GM21515 (cell line): Measurements from ENCODE around the gene PGM5.
"Not testable (repeated sequence)": the region's sequence is repeated elsewhere in the genome, so short reads cannot be mapped to it uniquely, and the experiment has no call there.

Experiments
- ATAC-seq: cut with Tn5 transposase; IDR thresholded peaks from one replicate; pipeline ENCODE4 v1.9.1; 2021; ENCODE audit not compliant: unreplicated experiment

PGM5 gene

DNA sequence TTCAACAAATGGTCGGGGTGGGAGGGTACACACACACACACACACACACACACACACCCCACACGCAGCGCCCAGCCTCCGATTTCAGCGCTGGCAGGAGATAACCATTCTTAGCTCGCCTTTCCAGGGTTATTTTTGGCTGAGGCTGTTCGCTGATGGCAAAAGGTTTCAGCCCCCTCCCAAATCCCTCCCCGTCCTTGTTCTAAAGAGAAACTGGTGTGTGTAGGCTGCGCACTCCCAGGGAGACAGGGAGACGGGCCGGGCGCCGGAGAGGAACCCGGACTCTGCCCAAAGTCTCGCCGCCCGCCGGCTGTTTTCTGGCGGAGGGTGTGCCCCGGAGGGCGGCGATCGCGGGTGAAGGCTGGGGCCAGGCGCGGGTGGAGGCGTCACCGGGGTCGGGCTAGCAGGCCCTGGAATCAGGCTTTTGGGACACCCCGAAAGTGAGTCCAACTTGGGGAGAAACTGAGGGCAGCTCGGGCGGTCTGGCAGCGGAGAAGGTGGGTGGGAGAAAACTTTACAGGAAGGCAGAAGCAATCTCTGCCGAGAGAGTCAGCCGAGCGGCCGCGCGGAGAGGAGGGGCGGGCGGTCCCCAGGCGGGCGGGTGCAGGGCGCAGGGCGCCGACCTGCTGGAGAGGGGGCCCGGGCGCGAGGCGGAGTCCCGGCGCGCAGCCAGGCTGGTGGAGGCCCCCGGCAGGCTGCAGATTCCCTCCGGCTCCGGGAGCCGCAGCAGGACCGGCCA, at the start of gene PGM5:
TSS of gene PGM5 (plus strand) at position 232 of the 739 bp plus-strand sequence. CDS start 517 bp downstream, outside the sequence.
- not testable (repeated sequence) for ATAC-seq

DNA sequence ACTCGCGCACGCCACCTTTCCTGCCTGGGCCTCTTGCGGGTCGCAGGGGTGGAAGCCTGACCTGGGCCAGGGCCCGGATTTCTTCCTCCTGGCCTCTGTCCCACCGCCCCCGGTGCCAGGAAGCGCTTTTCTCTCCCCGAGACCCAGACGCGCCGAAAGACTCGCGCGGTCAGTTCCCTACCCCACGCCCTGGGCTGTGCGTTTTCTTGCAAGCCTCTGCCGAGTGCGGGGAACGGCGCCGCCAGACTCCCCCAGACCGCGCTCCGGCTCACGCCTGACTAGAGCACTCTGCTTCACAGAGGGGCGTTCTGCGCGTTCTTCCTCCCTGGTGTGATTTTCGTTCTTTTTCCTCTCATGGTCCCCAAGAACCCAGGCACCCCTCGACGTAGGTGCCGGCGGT, 49.3 kb upstream of the PGM5 start:
- not testable (repeated sequence) for ATAC-seq

DNA sequence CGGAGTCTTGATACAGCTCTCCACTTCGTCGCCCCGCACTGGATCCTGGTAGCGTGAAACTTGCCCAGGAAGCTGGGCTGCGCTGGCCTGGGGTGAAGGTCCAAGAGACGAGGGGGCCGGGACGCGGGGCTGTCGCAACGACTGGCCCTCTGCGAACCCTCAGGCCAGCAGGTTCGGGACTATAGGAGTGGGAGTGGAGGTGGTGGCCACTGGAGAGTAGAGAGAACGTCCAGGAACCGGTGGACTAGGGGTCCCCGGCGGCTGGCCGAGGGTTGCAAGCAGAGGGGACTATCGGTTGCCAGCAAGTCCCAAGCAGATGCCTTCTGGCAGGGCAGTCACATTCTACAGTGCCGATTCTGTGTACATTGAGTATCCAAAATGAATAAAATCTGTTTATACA, 48.8 kb upstream of the PGM5 start:
- not testable (repeated sequence) for ATAC-seq

- ATAC-seq, result not testable (repeated sequence)
Observed at GRCh38 chr9:68311208-68311607, 45.2 kb upstream of the PGM5 start.

DNA sequence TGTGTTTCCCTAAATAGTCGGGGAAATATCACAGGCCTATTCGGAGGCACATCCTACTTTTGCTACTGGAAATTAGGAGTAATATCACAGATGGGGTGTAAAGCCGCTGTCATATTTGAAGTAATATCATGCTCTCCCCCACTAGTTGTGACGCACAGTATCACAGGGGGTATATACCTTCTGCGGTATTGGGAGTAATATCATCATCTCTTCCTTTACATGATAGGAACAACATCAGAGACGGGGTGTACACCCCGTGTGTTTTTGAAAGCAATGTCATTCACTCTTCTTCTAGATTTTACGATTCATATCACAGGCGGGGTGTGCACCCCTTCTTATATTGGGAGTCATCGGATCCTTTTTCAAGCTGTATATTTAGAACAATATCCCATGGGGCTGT, 38.2 kb upstream of the PGM5 start:
- not testable (repeated sequence) for ATAC-seq

GRCh38 chr9:68323749-68324148, 32.7 kb upstream of the PGM5 start:
- not testable (repeated sequence) for ATAC-seq

GRCh38 chr9:68324518-68324917, 31.9 kb upstream of the PGM5 start:
- not testable (repeated sequence) for ATAC-seq

- not testable (repeated sequence) for ATAC-seq
Observed at GRCh38 chr9:68329106-68329505, 27.3 kb upstream of the PGM5 start.

DNA sequence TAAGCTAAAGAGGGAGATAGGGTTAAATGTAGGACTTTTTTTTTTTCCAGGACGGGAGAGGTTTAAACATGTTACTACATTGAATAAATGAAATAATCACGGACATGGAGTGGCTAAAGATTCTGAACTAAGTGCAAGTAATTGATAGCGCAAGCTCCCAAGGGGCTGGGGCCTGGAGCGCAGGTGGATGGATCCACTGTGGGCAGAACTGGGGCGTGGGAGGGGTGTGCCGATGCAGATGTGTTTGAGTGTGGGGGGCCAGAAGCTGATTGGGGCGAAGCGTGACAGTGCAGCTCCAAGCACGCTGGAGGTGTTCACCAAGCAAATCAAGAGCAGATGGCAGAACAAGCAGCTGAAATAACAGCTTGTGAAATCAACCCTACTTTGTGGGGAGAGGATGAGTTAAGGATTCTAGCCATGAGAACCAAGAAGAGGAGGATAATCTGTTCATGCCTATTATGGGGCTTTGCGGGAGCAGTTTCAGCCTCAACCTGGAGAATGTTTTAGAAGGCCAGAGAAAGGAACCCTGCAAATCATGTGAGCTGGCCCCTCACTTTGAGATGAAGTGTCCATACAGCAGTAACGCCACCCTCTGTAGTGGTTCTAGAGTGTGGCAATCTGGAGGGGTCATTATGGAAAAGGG, 25.8 kb upstream of the PGM5 start:
- ATAC-seq, result not testable (repeated sequence)

DNA sequence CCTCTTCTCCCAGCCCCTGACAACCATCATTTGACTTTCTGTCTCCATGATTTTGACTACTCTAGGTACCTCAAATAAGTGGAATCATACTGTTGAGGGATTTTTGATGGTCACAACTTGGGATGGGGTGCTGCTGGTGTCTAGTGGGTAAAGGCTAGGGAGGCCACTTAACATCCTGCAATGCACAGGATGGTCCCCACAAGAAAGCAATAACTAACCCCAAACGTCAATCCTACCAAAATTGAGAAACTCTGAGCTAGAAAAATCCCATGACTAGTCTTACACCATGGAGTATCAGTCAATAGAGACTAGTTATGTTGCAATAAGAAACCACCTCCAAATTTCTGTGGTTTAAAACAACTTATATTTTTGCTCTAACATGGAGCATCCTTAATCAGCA, 24.3 kb upstream of the PGM5 start:
- ATAC-seq, result not testable (repeated sequence)

DNA sequence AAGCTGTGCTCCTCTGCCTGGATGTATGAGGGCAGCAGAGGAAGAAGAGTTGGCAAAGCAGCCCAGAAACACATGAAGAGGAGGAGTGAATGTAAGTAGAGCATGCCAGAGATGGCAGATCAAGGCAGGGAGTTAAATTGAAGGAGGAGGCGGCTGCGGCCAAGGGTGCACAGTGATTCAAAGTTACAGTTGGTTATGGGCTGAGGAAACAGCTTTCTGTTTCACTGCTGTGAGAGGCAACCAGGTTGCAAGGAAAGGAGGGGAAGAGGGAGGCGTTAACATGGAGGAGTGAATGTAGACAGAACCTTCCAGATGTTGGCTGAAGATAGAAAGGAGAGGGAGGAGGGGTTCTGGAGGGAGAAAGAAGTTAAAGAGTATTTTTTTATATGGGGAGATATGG, 20.5 kb upstream of the PGM5 start:
- not testable (repeated sequence) for ATAC-seq

DNA sequence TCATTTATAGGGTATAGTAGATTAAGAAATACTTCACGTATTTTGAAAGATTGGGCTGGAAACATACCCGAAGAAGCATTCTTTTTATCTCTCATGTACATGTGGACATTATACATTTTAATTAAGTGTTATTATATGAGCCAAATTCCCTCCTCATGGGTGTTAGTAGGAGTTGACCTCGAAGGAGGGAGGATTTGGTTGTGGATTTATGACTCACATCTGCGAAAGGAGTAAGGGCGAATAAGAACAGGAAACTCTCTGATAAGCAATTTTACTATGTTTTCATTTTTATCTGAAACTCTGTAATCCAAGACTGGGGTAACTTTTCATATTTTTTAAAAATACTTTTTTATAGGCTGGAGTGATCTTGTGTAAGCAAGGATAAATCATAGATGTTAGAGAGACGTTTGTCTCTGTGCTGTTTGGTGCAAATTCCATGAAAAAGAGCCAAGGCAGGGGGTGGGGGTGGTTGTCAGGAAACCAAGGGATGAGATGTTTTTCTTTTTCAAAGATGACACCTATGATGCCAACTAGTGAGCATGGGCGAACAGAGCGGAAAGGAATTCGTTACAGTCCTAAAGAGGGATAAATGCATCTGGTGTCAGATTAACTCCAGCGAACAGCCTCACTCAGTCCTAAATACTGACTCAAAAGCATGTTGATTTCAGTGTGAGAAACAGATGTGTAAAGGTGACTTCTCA, 19.6 kb upstream of the PGM5 start:
- not testable (repeated sequence) for ATAC-seq

GRCh38 chr9:68338000-68338399, 18.4 kb upstream of the PGM5 start:
- ATAC-seq, result not testable (repeated sequence)

- peak; percentile 88 for ATAC-seq
Observed at GRCh38 chr9:68342265-68343025, 14.0 kb upstream of the PGM5 start.

GRCh38 chr9:68343242-68343641, 13.2 kb upstream of the PGM5 start:
- not testable (repeated sequence) for ATAC-seq

DNA sequence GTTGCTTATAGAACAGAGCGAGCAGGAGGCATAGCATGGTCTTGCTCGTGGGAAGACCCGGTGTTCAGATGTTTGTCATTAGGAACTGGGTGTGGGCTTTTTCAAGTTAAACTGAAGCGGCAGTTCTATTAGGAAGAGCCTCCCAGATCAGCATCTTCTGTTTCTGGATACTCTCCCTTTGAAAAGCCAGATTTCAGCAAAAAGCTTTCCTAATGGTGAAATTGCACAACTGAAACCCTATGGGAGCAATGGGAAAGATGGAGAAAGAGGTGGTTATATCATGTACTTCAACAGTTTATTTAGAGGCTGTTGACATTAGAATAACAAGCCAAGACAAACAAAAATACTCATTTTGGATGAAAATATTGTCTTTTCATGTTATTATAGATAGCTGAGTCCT, 12.4 kb upstream of the PGM5 start:
- ATAC-seq, result not testable (repeated sequence)

- not testable (repeated sequence) for ATAC-seq
Observed at GRCh38 chr9:68351689-68352088, 4.7 kb upstream of the PGM5 start.

GRCh38 chr9:68355993-68356379, 425 bp upstream of the PGM5 start:
- ATAC-seq, result not testable (repeated sequence)

- ATAC-seq, result not testable (repeated sequence)
Observed at GRCh38 chr9:68357119-68357714, 806 bp downstream of the PGM5 start.

GRCh38 chr9:68366933-68367547, 10.6 kb downstream of the PGM5 start:
- not testable (repeated sequence) for ATAC-seq
